DOHH2 (cell line): Measurements from ENCODE around the gene CA5A.

Experiments used
- EZH2phosphoT487 ChIP-seq: fragments of 200-600 bp; sonication (generic); IDR thresholded peaks from 2 replicates; pipeline ENCODE4 v1.6.1; 2017; ENCODE audit warnings: borderline replicate concordance, mild to moderate bottlenecking, antibody characterized with exemption, low read length, moderate library complexity, mixed read lengths
- TF ChIP-seq, protein P1 (sequence below): fragments of 200-600 bp; sonication (generic); IDR thresholded peaks from one replicate; pipeline ENCODE4 v1.5.1; 2014; ENCODE audit warnings: antibody characterized with exemption, mild to moderate bottlenecking, low read depth, low read length; ENCODE audit not compliant: poor library complexity, severe bottlenecking

DNA sequence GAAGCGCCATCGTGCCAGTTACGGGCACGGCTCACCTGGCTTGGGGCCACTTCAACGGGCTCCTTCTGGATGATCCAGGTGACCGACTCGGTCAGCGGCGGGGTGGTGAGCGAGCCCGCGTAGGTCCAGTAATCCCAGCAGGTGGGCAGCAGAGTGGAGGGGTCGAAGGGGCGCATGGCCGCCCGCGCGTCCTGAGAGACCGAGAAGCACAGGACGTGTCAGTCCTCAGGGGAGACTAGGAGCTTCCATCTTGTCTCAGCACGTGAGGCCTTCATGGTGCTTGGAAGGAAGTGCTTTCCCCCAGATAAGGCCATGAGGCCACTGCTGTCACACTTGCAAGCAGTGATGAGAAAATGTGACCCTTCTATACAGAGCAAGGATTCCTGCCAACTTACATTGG is 44.6 kb downstream of the CA5A start:
- TF ChIP-seq, protein P1, sequence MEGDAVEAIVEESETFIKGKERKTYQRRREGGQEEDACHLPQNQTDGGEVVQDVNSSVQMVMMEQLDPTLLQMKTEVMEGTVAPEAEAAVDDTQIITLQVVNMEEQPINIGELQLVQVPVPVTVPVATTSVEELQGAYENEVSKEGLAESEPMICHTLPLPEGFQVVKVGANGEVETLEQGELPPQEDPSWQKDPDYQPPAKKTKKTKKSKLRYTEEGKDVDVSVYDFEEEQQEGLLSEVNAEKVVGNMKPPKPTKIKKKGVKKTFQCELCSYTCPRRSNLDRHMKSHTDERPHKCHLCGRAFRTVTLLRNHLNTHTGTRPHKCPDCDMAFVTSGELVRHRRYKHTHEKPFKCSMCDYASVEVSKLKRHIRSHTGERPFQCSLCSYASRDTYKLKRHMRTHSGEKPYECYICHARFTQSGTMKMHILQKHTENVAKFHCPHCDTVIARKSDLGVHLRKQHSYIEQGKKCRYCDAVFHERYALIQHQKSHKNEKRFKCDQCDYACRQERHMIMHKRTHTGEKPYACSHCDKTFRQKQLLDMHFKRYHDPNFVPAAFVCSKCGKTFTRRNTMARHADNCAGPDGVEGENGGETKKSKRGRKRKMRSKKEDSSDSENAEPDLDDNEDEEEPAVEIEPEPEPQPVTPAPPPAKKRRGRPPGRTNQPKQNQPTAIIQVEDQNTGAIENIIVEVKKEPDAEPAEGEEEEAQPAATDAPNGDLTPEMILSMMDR: no peak
- no peak for TF ChIP-seq EZH2phosphoT487
